GM19043 (cell line): ENCODE measurements around the gene PADI3.
"Not testable (repeated sequence)": the region's sequence is repeated elsewhere in the genome, so short reads cannot be mapped to it uniquely, and the experiment has no call there.

Experiments
- ATAC-seq: cut with Tn5 transposase; IDR thresholded peaks from one replicate; pipeline ENCODE4 v1.9.1; 2021; ENCODE audit warnings: low read depth; ENCODE audit not compliant: unreplicated experiment

The PADI3 gene

DNA sequence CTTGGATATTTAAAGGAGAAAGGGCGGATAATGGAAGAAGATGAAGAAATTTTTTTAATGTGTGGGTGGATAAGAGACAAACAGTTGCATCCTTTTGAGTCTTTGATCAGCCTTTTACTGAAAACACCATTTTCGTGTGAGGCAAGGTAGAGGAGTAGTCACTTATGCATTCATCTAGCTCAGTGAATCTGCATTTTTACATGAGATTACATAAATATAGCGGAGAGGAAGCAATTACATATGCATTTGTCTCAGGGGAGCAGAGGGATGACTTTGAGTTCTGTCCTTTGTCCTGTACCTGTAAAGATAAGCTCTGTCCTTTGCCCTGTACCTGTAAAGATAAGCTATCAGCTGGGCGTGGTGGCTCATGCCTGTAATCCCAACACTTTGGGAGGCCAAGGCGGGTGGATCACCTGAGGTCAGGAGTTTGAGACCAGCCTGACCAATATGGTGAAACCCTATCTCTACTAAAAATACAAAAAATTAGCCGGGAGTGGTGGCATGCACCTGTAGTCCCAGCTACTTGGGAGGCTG lies 73.0 kb downstream of the PADI3 start:
- ATAC-seq, result not testable (repeated sequence)

DNA sequence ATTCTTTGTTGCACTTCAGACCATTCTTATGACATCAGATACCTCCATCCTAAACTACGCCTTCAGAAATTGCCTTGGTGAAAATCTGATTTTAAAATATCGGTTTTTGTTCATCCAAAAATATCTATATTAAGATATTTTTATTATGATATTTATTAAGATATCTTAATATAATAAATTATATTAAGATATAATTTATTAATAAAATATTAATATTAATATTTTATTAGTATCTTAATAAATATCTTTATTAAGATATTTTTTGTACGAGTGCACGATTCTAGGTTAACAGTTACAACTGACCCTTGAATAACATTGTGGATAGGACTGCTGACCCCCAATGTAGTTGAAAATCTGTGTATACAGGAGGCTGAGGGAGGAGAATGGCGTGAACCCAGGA lies 80.0 kb downstream of the PADI3 start:
- no peak for ATAC-seq

DNA sequence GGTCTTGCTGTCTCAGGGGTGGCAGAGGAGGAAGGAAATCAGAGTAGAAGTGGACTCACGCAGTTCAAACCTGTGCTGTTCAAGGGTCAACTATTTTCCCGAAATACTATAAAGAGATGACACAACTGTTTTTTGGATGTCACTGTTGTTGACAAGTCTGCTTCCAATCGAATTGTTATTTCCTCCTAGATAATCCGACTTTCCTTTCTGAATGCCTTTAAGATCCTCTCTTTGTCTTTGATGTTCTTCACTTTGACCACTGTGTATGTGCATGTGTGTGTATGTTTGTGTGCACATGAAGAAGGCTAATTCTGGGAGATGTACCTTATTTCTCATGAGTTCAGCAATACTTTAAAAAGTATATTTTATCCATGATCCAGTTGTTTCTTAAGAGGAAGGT lies 80.7 kb downstream of the PADI3 start:
- no peak for ATAC-seq

GRCh38 chr1:17330856-17331255 lies 82.0 kb downstream of the PADI3 start:
- ATAC-seq, result no peak

- no peak for ATAC-seq
Observed at GRCh38 chr1:17333081-17333480, 84.2 kb downstream of the PADI3 start.
